ENCODE data around the gene KRT16.

- no peak for TF ChIP-seq CTCF (IDR thresholded peaks at IDR 0.05)
- TF ChIP-seq POLR2A (IDR thresholded peaks at IDR 0.05) = no peak
These were observed 37.5 kb upstream of the KRT16 start for GRCh38 chr17:41649923-41650519.
